ENCODE results near the gene SLC1A2. TPM values are rescaled to one million over a fixed set of nuclear protein-coding genes. Genes with fewer than 3 reads are reported as not detected.
A peak's percentile ranks its signal among the peaks of the same experiment; 100 is the strongest.

The SLC1A2 gene
- total RNA-seq, 1 experiment from 2014 or later: 0.50 TPM

DNA sequence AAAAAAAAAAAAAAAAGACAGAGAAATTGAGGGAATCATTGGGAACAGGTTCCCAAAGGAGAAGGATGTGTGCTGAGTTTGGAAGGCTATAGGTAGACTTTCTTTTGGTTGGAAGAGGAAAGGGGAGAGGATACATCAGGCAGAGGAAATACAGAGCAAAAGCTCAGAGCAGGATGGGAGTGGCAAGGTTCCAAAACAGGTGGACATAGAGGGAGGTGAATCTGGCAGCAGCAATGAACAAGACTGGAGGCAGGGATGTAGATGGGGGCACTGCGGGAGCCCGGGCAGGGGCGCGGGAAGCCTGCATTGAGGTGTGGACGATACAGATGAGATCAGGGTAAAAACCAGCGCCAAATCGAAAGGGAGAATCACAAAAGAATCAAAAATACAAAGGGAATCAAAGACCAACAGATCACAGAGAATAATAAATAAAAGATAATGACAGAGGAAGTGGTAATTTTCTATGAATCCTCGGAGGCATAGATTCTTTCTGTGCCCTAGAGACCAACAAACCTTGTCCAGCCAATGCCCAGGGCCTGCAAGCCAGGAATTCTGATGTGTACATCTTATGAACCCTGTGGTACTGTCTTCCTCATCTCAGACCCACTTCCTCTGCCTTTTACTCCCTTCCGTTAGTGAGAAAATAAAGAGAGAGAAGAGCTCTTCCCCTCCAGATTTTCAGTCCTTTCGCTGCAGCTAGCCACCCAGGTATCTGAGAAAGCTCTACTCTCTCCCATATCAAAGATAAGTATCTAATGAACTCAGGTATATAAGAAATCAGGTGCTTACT, 70.3 kb downstream of the SLC1A2 start:
- no peak for DNase-seq
- H3K27ac ChIP-seq (ENCODE audit: insufficient read length, low read depth, low read length): no peak overlapping the region
- H2AK5ac ChIP-seq (ENCODE audit: insufficient read length, low read length): no peak overlapping the region
- no peak overlapping the region for H2AFZ ChIP-seq (ENCODE audit: low read length)
- H2BK5ac ChIP-seq (ENCODE audit: insufficient read length, low read length): no peak overlapping the region
- no peak overlapping the region for H2BK20ac ChIP-seq (ENCODE audit: low read depth, low read length, poor library complexity, severe bottlenecking)
- Mint-ChIP-seq H3K4me3 (no peak overlapping the region), H3K9me3 (no peaks in the 10 kb centered on the region), H3K27me3 (ENCODE audit: low read depth) (peaks cover 70% of the 10 kb centered on the region), H3K4me1 (peaks cover 14 to 17% of the 10 kb centered on the region in 2 experiments), H3K27ac (peak overlapping the region in 1 of 3 experiments; percentile 16; a peak in 1 of 7 replicates), H3K36me3 (ENCODE audit: insufficient read depth in 1 of 3, low read depth in 3 of 3) (no peaks in the 10 kb centered on the region)
- H3K14ac ChIP-seq (ENCODE audit: insufficient read depth, low read length): no peak overlapping the region
- TF ChIP-seq, protein P1, sequence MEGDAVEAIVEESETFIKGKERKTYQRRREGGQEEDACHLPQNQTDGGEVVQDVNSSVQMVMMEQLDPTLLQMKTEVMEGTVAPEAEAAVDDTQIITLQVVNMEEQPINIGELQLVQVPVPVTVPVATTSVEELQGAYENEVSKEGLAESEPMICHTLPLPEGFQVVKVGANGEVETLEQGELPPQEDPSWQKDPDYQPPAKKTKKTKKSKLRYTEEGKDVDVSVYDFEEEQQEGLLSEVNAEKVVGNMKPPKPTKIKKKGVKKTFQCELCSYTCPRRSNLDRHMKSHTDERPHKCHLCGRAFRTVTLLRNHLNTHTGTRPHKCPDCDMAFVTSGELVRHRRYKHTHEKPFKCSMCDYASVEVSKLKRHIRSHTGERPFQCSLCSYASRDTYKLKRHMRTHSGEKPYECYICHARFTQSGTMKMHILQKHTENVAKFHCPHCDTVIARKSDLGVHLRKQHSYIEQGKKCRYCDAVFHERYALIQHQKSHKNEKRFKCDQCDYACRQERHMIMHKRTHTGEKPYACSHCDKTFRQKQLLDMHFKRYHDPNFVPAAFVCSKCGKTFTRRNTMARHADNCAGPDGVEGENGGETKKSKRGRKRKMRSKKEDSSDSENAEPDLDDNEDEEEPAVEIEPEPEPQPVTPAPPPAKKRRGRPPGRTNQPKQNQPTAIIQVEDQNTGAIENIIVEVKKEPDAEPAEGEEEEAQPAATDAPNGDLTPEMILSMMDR (conservative IDR thresholded peaks at IDR 0.05): no peak
- peaks cover 2% of the 10 kb centered on the region; the same call in 1 of the 2 replicates for H3K27me3 ChIP-seq (ENCODE audit: insufficient read depth, low read length)
- H3K4me1 ChIP-seq (ENCODE audit: insufficient read depth, low read length): peaks cover 4% of the 10 kb centered on the region; the same call in 1 of the 2 replicates
- no peak overlapping the region for H3K9ac ChIP-seq (ENCODE audit: extremely low read depth, insufficient read length, low read length)
- no peak overlapping the region for H3K18ac ChIP-seq (ENCODE audit: insufficient read length, low read depth, low read length)
- no peaks in the 10 kb centered on the region for H4K20me1 ChIP-seq (ENCODE audit: control insufficient read depth, insufficient read depth, insufficient read length)
- no peak overlapping the region for H3K23ac ChIP-seq (ENCODE audit: insufficient read length, low read depth, low read length)
- H2BK120ac ChIP-seq (ENCODE audit: low read depth, low read length, poor library complexity, severe bottlenecking): no peak overlapping the region
- no peaks in the 10 kb centered on the region for H3K79me1 ChIP-seq (ENCODE audit: insufficient read depth, low read depth, low read length, poor library complexity, severe bottlenecking)
- no peak overlapping the region for H3T11ph ChIP-seq (ENCODE audit: low read length)
- H4K8ac ChIP-seq (replicated peaks; ENCODE audit: insufficient read length, low read depth, low read length): no peak overlapping the region
- H3K79me2 ChIP-seq (ENCODE audit: insufficient read depth, low read length): no peaks in the 10 kb centered on the region
- H3K4me2 ChIP-seq (ENCODE audit: insufficient read depth, insufficient read length, low read length): no peak overlapping the region
- no peak overlapping the region for H2BK12ac ChIP-seq (ENCODE audit: insufficient read length, low read depth, low read length)
- no peak overlapping the region for H3K56ac ChIP-seq (ENCODE audit: insufficient read length, low read depth, low read length)
- H2BK15ac ChIP-seq (ENCODE audit: low read depth, low read length): no peak overlapping the region
- WGBS (ENCODE audit: extremely low coverage, insufficient read length, low lambda C conversion rate): no CpG with 5 or more reads among the region's 10 CpGs
- H3K23me2 ChIP-seq (ENCODE audit: insufficient read length, low read depth, low read length, poor library complexity, severe bottlenecking): no peaks in the 10 kb centered on the region
- H3K4ac ChIP-seq (ENCODE audit: low read depth, low read length): no peak overlapping the region
- H3K9me3 ChIP-seq (ENCODE audit: control insufficient read depth, low read depth, low read length): no peaks in the 10 kb centered on the region
- H4K91ac ChIP-seq (ENCODE audit: insufficient read length, low read depth, low read length): no peak overlapping the region
- no peak overlapping the region for H4K5ac ChIP-seq (ENCODE audit: insufficient read length, low read depth, low read length)

Measured in H9 (cell line).